ENCODE results near the gene CNTRL. TPM values are rescaled to one million over a fixed set of nuclear protein-coding genes. Genes with fewer than 3 reads are reported as not detected.
A peak's percentile ranks its signal among the peaks of the same experiment; 100 is the strongest.

The CNTRL gene
- total RNA-seq, 2 experiments from 2014 or later, result 57.1 to 58.0 TPM

- Mint-ChIP-seq H3K36me3 (peaks cover 51% of the 10 kb centered on the region), H3K9me3 (peaks cover 9% of the 10 kb centered on the region), H3K27me3 (no peaks in the 10 kb centered on the region), H3K27ac (no peak overlapping the region), H3K4me1 (peaks cover 33% of the 10 kb centered on the region), H3K4me3 (no peak overlapping the region)
- no peak for DNase-seq
These were observed 60.9 kb downstream of the CNTRL start for GRCh38 chr9:121135642-121136041.

- H3K4me1 Mint-ChIP-seq, result peaks cover 8% of the 10 kb centered on the region
- H3K4me3 Mint-ChIP-seq, result no peak overlapping the region
- H3K27ac Mint-ChIP-seq, result no peak overlapping the region
- H3K36me3 Mint-ChIP-seq, result peaks cover 38% of the 10 kb centered on the region
- no peak for DNase-seq
- H3K9me3 Mint-ChIP-seq, result no peaks in the 10 kb centered on the region
- no peaks in the 10 kb centered on the region for H3K27me3 Mint-ChIP-seq
These were observed 63.8 kb downstream of the CNTRL start for GRCh38 chr9:121138561-121138960.

GRCh38 chr9:121138973-121139372 is 64.2 kb downstream of the CNTRL start:
- H3K27ac Mint-ChIP-seq, result no peak overlapping the region
- peaks cover 38% of the 10 kb centered on the region for H3K36me3 Mint-ChIP-seq
- no peaks in the 10 kb centered on the region for H3K9me3 Mint-ChIP-seq
- H3K4me1 Mint-ChIP-seq, result peaks cover 8% of the 10 kb centered on the region
- no peak overlapping the region for H3K4me3 Mint-ChIP-seq
- H3K27me3 Mint-ChIP-seq, result no peaks in the 10 kb centered on the region
- DNase-seq, result no peak

- H3K27ac Mint-ChIP-seq, result no peak overlapping the region
- DNase-seq, result no peak
- no peak overlapping the region for H3K4me3 Mint-ChIP-seq
- H3K36me3 Mint-ChIP-seq, result peaks cover 32% of the 10 kb centered on the region
- H3K9me3 Mint-ChIP-seq, result no peaks in the 10 kb centered on the region
- peaks cover 8% of the 10 kb centered on the region for H3K4me1 Mint-ChIP-seq
- H3K27me3 Mint-ChIP-seq, result no peaks in the 10 kb centered on the region
These were observed 65.4 kb downstream of the CNTRL start for GRCh38 chr9:121140162-121140561.

GRCh38 chr9:121141306-121141705 is 66.6 kb downstream of the CNTRL start:
- H3K4me1 Mint-ChIP-seq, result peaks cover 8% of the 10 kb centered on the region
- no peaks in the 10 kb centered on the region for H3K27me3 Mint-ChIP-seq
- H3K27ac Mint-ChIP-seq, result no peak overlapping the region
- peaks cover 28% of the 10 kb centered on the region for H3K36me3 Mint-ChIP-seq
- no peak overlapping the region for H3K4me3 Mint-ChIP-seq
- no peaks in the 10 kb centered on the region for H3K9me3 Mint-ChIP-seq
- DNase-seq, result no peak

GRCh38 chr9:121141706-121142105 is 67.0 kb downstream of the CNTRL start:
- H3K36me3 Mint-ChIP-seq, result peaks cover 28% of the 10 kb centered on the region
- peaks cover 8% of the 10 kb centered on the region for H3K4me1 Mint-ChIP-seq
- no peak overlapping the region for H3K27ac Mint-ChIP-seq
- H3K27me3 Mint-ChIP-seq, result no peaks in the 10 kb centered on the region
- H3K9me3 Mint-ChIP-seq, result no peaks in the 10 kb centered on the region
- no peak overlapping the region for H3K4me3 Mint-ChIP-seq
- DNase-seq, result no peak

GRCh38 chr9:121143771-121144170 is 69.0 kb downstream of the CNTRL start:
- Mint-ChIP-seq H3K36me3 (peaks cover 31% of the 10 kb centered on the region), H3K27me3 (no peaks in the 10 kb centered on the region), H3K9me3 (no peaks in the 10 kb centered on the region), H3K27ac (no peak overlapping the region), H3K4me1 (peaks cover 6% of the 10 kb centered on the region), H3K4me3 (no peak overlapping the region)
- no peak for DNase-seq

- Mint-ChIP-seq H3K9me3 (no peaks in the 10 kb centered on the region), H3K27ac (no peak overlapping the region), H3K4me3 (no peak overlapping the region), H3K36me3 (peaks cover 34% of the 10 kb centered on the region), H3K27me3 (no peaks in the 10 kb centered on the region), H3K4me1 (peaks cover 6% of the 10 kb centered on the region)
- DNase-seq, result no peak
These were observed 69.7 kb downstream of the CNTRL start for GRCh38 chr9:121144482-121144881.

GRCh38 chr9:121150188-121150587 is 75.4 kb downstream of the CNTRL start:
- Mint-ChIP-seq H3K4me1 (peaks cover 21% of the 10 kb centered on the region), H3K9me3 (no peaks in the 10 kb centered on the region), H3K27ac (no peak overlapping the region), H3K4me3 (no peak overlapping the region), H3K27me3 (no peaks in the 10 kb centered on the region), H3K36me3 (peaks cover 45% of the 10 kb centered on the region)
- no peak for DNase-seq

GRCh38 chr9:121153642-121154041 is 78.9 kb downstream of the CNTRL start:
- Mint-ChIP-seq H3K9me3 (no peaks in the 10 kb centered on the region), H3K4me3 (no peak overlapping the region), H3K27ac (no peak overlapping the region), H3K36me3 (peaks cover 55% of the 10 kb centered on the region), H3K27me3 (no peaks in the 10 kb centered on the region), H3K4me1 (peaks cover 33% of the 10 kb centered on the region)
- DNase-seq, result no peak

- Mint-ChIP-seq H3K4me1 (peaks cover 41% of the 10 kb centered on the region), H3K27ac (peak overlapping the region; percentile 41)
These were observed 80.0 kb downstream of the CNTRL start for GRCh38 chr9:121154782-121155181.

GRCh38 chr9:121156263-121156731 is 81.5 kb downstream of the CNTRL start:
- no peaks in the 10 kb centered on the region for H3K9me3 Mint-ChIP-seq
- H3K4me3 Mint-ChIP-seq, result peak overlapping the region; percentile 19
- no peaks in the 10 kb centered on the region for H3K27me3 Mint-ChIP-seq
- peak overlapping the region; percentile 86 for H3K27ac Mint-ChIP-seq
- peak; percentile 18 for DNase-seq
- H3K4me1 Mint-ChIP-seq, result peaks cover 43% of the 10 kb centered on the region
- peaks cover 50% of the 10 kb centered on the region for H3K36me3 Mint-ChIP-seq

More at GRCh38 chr9:121154782-121155181, 80.0 kb downstream of the CNTRL start:
- Mint-ChIP-seq H3K9me3 (no peaks in the 10 kb centered on the region), H3K36me3 (peaks cover 55% of the 10 kb centered on the region), H3K27me3 (no peaks in the 10 kb centered on the region), H3K4me3 (no peak overlapping the region)
- no peak for DNase-seq

GRCh38 chr9:121157939-121158338 is 83.2 kb downstream of the CNTRL start:
- Mint-ChIP-seq H3K4me3 (no peak overlapping the region), H3K4me1 (peaks cover 34% of the 10 kb centered on the region), H3K27me3 (no peaks in the 10 kb centered on the region), H3K36me3 (peaks cover 45% of the 10 kb centered on the region), H3K27ac (no peak overlapping the region), H3K9me3 (no peaks in the 10 kb centered on the region)
- no peak for DNase-seq

- H3K36me3 Mint-ChIP-seq, result peaks cover 39% of the 10 kb centered on the region
- H3K27ac Mint-ChIP-seq, result peak overlapping the region; percentile 70
- H3K9me3 Mint-ChIP-seq, result no peaks in the 10 kb centered on the region
- DNase-seq, result no peak
- no peaks in the 10 kb centered on the region for H3K27me3 Mint-ChIP-seq
- no peak overlapping the region for H3K4me3 Mint-ChIP-seq
- peaks cover 28% of the 10 kb centered on the region for H3K4me1 Mint-ChIP-seq
These were observed 85.3 kb downstream of the CNTRL start for GRCh38 chr9:121160025-121160424.

GRCh38 chr9:121168052-121168451 is 93.3 kb downstream of the CNTRL start:
- Mint-ChIP-seq H3K4me3 (no peak overlapping the region), H3K36me3 (peaks cover 43% of the 10 kb centered on the region), H3K27me3 (no peaks in the 10 kb centered on the region), H3K4me1 (peaks cover 15% of the 10 kb centered on the region), H3K9me3 (no peaks in the 10 kb centered on the region), H3K27ac (peak overlapping the region; percentile 64)
- no peak for DNase-seq

GRCh38 chr9:121169094-121169601 is 94.4 kb downstream of the CNTRL start:
- no peaks in the 10 kb centered on the region for H3K9me3 Mint-ChIP-seq
- no peak for DNase-seq
- peak overlapping the region; percentile 66 for H3K27ac Mint-ChIP-seq
- no peaks in the 10 kb centered on the region for H3K27me3 Mint-ChIP-seq
- H3K4me1 Mint-ChIP-seq, result peaks cover 18% of the 10 kb centered on the region
- peaks cover 45% of the 10 kb centered on the region for H3K36me3 Mint-ChIP-seq
- H3K4me3 Mint-ChIP-seq, result no peak overlapping the region

Data from activated naive CD8-positive, alpha-beta T cell treated with anti-CD3 and anti-CD28 coated beads for 36 hours (primary cell).